Measurements from ENCODE around the gene SUFU. TPM values are rescaled to one million over a fixed set of nuclear protein-coding genes. Genes with fewer than 3 reads are reported as not detected.

The SUFU gene
- total and polyA plus RNA-seq, 2 of the 13 experiments (the other 11 are each of a cell fraction or from before 2014, with no cell fraction given): 2.9 to 5.5 TPM

DNA sequence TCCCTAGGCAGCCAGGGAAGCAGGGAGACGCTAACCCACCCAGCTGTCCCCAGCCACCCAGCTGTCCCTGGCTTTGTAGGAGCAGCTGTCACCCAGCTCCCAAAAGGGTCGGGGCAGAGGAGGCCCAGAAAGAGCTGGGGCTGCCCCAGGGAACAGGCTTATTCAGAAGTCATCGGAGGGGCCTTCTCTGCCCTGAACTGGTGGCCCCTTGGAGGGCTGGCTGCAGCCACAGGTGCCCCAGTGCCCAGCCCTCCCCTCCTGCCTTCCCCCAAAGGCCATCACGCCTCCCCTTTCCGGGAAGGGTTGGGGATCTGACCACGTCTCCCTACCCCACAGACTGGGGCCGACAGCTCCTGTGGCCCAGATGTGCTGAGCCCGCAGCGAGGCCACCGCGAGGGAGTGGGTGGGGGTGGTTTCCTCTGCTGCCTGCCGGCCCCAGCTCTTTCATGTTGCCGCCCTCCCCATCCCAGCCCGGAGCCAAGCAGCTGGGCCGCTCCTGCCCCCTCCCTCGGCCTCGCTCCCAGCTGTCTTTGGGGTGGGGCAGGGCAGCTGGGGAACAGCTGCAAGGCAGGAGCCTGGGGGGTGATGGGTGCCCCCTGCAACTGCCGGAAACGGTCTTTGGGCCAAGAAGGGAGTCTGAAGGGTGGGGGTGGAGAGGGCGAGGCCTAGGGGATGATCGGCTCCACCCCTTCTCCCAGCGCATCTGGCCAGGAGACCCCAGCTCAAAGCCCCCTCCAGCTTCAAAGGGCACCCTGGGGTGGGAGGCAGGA lies 157.3 kb downstream of the SUFU start (continued):
- TF ChIP-seq TBX3 (IDR thresholded peaks at IDR 0.05; ENCODE audit: borderline replicate concordance) (no peak), ZNF556 (CRISPR knock-in tag; IDR thresholded peaks at IDR 0.05; ENCODE audit: borderline replicate concordance) (peak; percentile 83; the same call in 1 of the 2 replicates), SP5 (CRISPR knock-in tag; IDR thresholded peaks at IDR 0.05; ENCODE audit: borderline replicate concordance, low read depth) (peak; percentile 81), ATF1 (CRISPR knock-in tag; IDR thresholded peaks at IDR 0.05) (no peak), ZNF550 (CRISPR knock-in tag; IDR thresholded peaks at IDR 0.05; ENCODE audit: borderline replicate concordance) (no peak), TCF7L2 (IDR thresholded peaks at IDR 0.05; ENCODE audit: low read depth, low read length) (peak; percentile 84), ZNF232 (CRISPR knock-in tag; IDR thresholded peaks at IDR 0.05; ENCODE audit: borderline replicate concordance) (no peak), ZNF724P (CRISPR knock-in tag; IDR thresholded peaks at IDR 0.05; ENCODE audit: borderline replicate concordance) (0 out of 2 replicates have a peak, but pooled peaks have one; percentile 54), ZNF570 (CRISPR knock-in tag; IDR thresholded peaks at IDR 0.05; ENCODE audit: borderline replicate concordance) (no peak), FOXK2 (IDR thresholded peaks at IDR 0.05) (no peak), ZZZ3 (CRISPR knock-in tag; IDR thresholded peaks at IDR 0.05; ENCODE audit: borderline replicate concordance) (0 out of 2 replicates have a peak, but pooled peaks have one; percentile 59), MTA3 (CRISPR knock-in tag; IDR thresholded peaks at IDR 0.05) (no peak), ZNF564 (CRISPR knock-in tag; IDR thresholded peaks at IDR 0.05) (no peak), CBX5 (CRISPR knock-in tag; IDR thresholded peaks at IDR 0.05; ENCODE audit: borderline replicate concordance) (peak; percentile 65; the same call in 1 of the 2 replicates), MAF1 (CRISPR knock-in tag; IDR thresholded peaks at IDR 0.05; ENCODE audit: borderline replicate concordance) (no peak), TAF1 (CRISPR knock-in tag; IDR thresholded peaks at IDR 0.05) (peak; percentile 47; the same call in 1 of the 2 replicates), ZNF563 (CRISPR knock-in tag; IDR thresholded peaks at IDR 0.05) (no peak), TBP (CRISPR knock-in tag; IDR thresholded peaks at IDR 0.05) (no peak), AGO2 (optimal IDR thresholded peaks at IDR 0.05; ENCODE audit: low read depth, low read length) (peak; percentile 96), YEATS2 (CRISPR knock-in tag; IDR thresholded peaks at IDR 0.05; ENCODE audit: borderline replicate concordance) (no peak), ZNF672 (CRISPR knock-in tag; IDR thresholded peaks at IDR 0.05) (no peak)
- TF ChIP-seq, protein P1, sequence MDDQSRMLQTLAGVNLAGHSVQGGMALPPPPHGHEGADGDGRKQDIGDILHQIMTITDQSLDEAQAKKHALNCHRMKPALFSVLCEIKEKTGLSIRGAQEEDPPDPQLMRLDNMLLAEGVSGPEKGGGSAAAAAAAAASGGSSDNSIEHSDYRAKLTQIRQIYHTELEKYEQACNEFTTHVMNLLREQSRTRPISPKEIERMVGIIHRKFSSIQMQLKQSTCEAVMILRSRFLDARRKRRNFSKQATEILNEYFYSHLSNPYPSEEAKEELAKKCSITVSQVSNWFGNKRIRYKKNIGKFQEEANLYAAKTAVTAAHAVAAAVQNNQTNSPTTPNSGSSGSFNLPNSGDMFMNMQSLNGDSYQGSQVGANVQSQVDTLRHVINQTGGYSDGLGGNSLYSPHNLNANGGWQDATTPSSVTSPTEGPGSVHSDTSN (CRISPR knock-in tag; IDR thresholded peaks at IDR 0.05; ENCODE audit: borderline replicate concordance): no peak
- TF ChIP-seq, protein P2, sequence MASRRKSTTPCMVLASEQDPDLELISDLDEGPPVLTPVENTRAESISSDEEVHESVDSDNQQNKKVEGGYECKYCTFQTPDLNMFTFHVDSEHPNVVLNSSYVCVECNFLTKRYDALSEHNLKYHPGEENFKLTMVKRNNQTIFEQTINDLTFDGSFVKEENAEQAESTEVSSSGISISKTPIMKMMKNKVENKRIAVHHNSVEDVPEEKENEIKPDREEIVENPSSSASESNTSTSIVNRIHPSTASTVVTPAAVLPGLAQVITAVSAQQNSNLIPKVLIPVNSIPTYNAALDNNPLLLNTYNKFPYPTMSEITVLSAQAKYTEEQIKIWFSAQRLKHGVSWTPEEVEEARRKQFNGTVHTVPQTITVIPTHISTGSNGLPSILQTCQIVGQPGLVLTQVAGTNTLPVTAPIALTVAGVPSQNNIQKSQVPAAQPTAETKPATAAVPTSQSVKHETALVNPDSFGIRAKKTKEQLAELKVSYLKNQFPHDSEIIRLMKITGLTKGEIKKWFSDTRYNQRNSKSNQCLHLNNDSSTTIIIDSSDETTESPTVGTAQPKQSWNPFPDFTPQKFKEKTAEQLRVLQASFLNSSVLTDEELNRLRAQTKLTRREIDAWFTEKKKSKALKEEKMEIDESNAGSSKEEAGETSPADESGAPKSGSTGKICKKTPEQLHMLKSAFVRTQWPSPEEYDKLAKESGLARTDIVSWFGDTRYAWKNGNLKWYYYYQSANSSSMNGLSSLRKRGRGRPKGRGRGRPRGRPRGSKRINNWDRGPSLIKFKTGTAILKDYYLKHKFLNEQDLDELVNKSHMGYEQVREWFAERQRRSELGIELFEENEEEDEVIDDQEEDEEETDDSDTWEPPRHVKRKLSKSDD (CRISPR knock-in tag; IDR thresholded peaks at IDR 0.05; ENCODE audit: low read depth): no peak
- TF ChIP-seq, protein P3, sequence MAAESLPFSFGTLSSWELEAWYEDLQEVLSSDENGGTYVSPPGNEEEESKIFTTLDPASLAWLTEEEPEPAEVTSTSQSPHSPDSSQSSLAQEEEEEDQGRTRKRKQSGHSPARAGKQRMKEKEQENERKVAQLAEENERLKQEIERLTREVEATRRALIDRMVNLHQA (CRISPR knock-in tag; IDR thresholded peaks at IDR 0.05): no peak
- TF ChIP-seq, protein P4, sequence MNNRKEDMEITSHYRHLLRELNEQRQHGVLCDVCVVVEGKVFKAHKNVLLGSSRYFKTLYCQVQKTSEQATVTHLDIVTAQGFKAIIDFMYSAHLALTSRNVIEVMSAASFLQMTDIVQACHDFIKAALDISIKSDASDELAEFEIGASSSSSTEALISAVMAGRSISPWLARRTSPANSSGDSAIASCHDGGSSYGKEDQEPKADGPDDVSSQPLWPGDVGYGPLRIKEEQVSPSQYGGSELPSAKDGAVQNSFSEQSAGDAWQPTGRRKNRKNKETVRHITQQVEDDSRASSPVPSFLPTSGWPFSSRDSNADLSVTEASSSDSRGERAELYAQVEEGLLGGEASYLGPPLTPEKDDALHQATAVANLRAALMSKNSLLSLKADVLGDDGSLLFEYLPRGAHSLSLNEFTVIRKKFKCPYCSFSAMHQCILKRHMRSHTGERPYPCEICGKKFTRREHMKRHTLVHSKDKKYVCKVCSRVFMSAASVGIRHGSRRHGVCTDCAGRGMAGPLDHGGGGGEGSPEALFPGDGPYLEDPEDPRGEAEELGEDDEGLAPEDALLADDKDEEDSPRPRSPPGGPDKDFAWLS (CRISPR knock-in tag; IDR thresholded peaks at IDR 0.05; ENCODE audit: borderline replicate concordance): 0 out of 2 replicates have a peak, but pooled peaks have one; percentile 43

Data from HepG2 (cell line).